HG03066 (cell line): ENCODE results near the gene ABCC4.

Experiments used
- ATAC-seq: cut with Tn5 transposase; IDR thresholded peaks from one replicate; pipeline ENCODE4 v1.9.1; 2021; ENCODE audit warnings: low read depth; ENCODE audit not compliant: unreplicated experiment

The ABCC4 gene

GRCh38 chr13:95235199-95235756 is 66.0 kb downstream of the ABCC4 start:
- ATAC-seq, result no peak

GRCh38 chr13:95234242-95234641 is 67.0 kb downstream of the ABCC4 start:
- ATAC-seq, result peak; percentile 95

GRCh38 chr13:95233026-95233635 is 68.1 kb downstream of the ABCC4 start:
- no peak for ATAC-seq

- ATAC-seq, result no peak
These were observed 69.9 kb downstream of the ABCC4 start for GRCh38 chr13:95231393-95231792.

- ATAC-seq, result no peak
These were observed 71.4 kb downstream of the ABCC4 start for GRCh38 chr13:95229855-95230254.

- ATAC-seq, result no peak
These were observed 73.1 kb downstream of the ABCC4 start for GRCh38 chr13:95228130-95228529.

GRCh38 chr13:95226932-95227695 is 74.1 kb downstream of the ABCC4 start:
- peak; percentile 84 for ATAC-seq

- ATAC-seq, result peak; percentile 18
These were observed 74.8 kb downstream of the ABCC4 start for GRCh38 chr13:95226476-95226875.

GRCh38 chr13:95226050-95226449 is 75.2 kb downstream of the ABCC4 start:
- ATAC-seq, result no peak

- ATAC-seq, result no peak
These were observed 77.2 kb downstream of the ABCC4 start for GRCh38 chr13:95224064-95224463.

GRCh38 chr13:95222733-95223018 is 78.6 kb downstream of the ABCC4 start:
- ATAC-seq, result peak; percentile 38

- ATAC-seq, result peak; percentile 41
These were observed 79.1 kb downstream of the ABCC4 start for GRCh38 chr13:95221971-95222732.

GRCh38 chr13:95220611-95221010 is 80.6 kb downstream of the ABCC4 start:
- ATAC-seq, result no peak

- no peak for ATAC-seq
These were observed 83.1 kb downstream of the ABCC4 start for GRCh38 chr13:95217920-95218830.

GRCh38 chr13:95216182-95216581 is 85.1 kb downstream of the ABCC4 start:
- ATAC-seq, result no peak

- no peak for ATAC-seq
These were observed 88.0 kb downstream of the ABCC4 start for GRCh38 chr13:95212983-95213850.

- ATAC-seq, result no peak
These were observed 92.1 kb downstream of the ABCC4 start for GRCh38 chr13:95209109-95209508.

GRCh38 chr13:95207769-95208366 is 93.4 kb downstream of the ABCC4 start:
- ATAC-seq, result peak; percentile 81

GRCh38 chr13:95206116-95206515 is 95.1 kb downstream of the ABCC4 start:
- no peak for ATAC-seq
